GM04503 (cell line): ENCODE results near the gene ARHGAP21.
A peak's percentile ranks its signal among the peaks of the same experiment; 100 is the strongest.

Experiments used
- DNase-seq: peaks from one replicate; pipeline ENCODE4 v3.0.0-alpha.2; 2012; ENCODE audit warnings: low read depth

The ARHGAP21 gene

GRCh38 chr10:24574161-24574560 lies 149.5 kb downstream of the ARHGAP21 start:
- no peak for DNase-seq

GRCh38 chr10:24571870-24572450 lies 151.7 kb downstream of the ARHGAP21 start:
- no peak for DNase-seq

- no peak for DNase-seq
Observed at GRCh38 chr10:24570658-24571426, 152.8 kb downstream of the ARHGAP21 start.

GRCh38 chr10:24569828-24570657 lies 153.6 kb downstream of the ARHGAP21 start:
- no peak for DNase-seq

- DNase-seq: no peak
Observed at GRCh38 chr10:24569330-24569796, 154.3 kb downstream of the ARHGAP21 start.

GRCh38 chr10:24568042-24568441 lies 155.6 kb downstream of the ARHGAP21 start:
- DNase-seq: no peak

GRCh38 chr10:24561453-24561852 lies 162.2 kb downstream of the ARHGAP21 start:
- no peak for DNase-seq

- DNase-seq: peak; percentile 6
Observed at GRCh38 chr10:24556750-24557742, 166.6 kb downstream of the ARHGAP21 start.

- no peak for DNase-seq
Observed at GRCh38 chr10:24556126-24556749, 167.4 kb downstream of the ARHGAP21 start.

- DNase-seq: no peak
Observed at GRCh38 chr10:24554036-24554435, 169.7 kb downstream of the ARHGAP21 start.

GRCh38 chr10:24553051-24553612 lies 170.6 kb downstream of the ARHGAP21 start:
- DNase-seq: no peak

- DNase-seq: no peak
Observed at GRCh38 chr10:24552346-24553016, 171.2 kb downstream of the ARHGAP21 start.

GRCh38 chr10:24551161-24551560 lies 172.5 kb downstream of the ARHGAP21 start:
- DNase-seq: no peak

- no peak for DNase-seq
Observed at GRCh38 chr10:24550680-24551079, 173.0 kb downstream of the ARHGAP21 start.

- DNase-seq: no peak
Observed at GRCh38 chr10:24545585-24545984, 178.1 kb downstream of the ARHGAP21 start.

- DNase-seq: no peak
Observed at GRCh38 chr10:24544776-24545175, 178.9 kb downstream of the ARHGAP21 start.

- no peak for DNase-seq
Observed at GRCh38 chr10:24542314-24543270, 181.1 kb downstream of the ARHGAP21 start.

GRCh38 chr10:24541239-24541753 lies 182.4 kb downstream of the ARHGAP21 start:
- no peak for DNase-seq

GRCh38 chr10:24536636-24537035 lies 187.1 kb downstream of the ARHGAP21 start:
- no peak for DNase-seq
